HG03354 (cell line): ENCODE results near the gene SORL1.

Source experiments
- ATAC-seq: cut with Tn5 transposase; IDR thresholded peaks from one replicate; pipeline ENCODE4 v1.9.1; 2021; ENCODE audit warnings: mild to moderate bottlenecking; ENCODE audit not compliant: unreplicated experiment, poor library complexity, severe bottlenecking

The SORL1 gene

GRCh38 chr11:121572571-121573059 lies 120.5 kb downstream of the SORL1 start:
- ATAC-seq, result no peak

- no peak for ATAC-seq
These were observed 122.7 kb downstream of the SORL1 start for GRCh38 chr11:121574801-121575200.

- ATAC-seq, result peak; percentile 66
These were observed 123.3 kb downstream of the SORL1 start for GRCh38 chr11:121575250-121575962.

GRCh38 chr11:121575963-121576290 lies 123.8 kb downstream of the SORL1 start:
- peak; percentile 42 for ATAC-seq

GRCh38 chr11:121576531-121576930 lies 124.4 kb downstream of the SORL1 start:
- no peak for ATAC-seq

DNA sequence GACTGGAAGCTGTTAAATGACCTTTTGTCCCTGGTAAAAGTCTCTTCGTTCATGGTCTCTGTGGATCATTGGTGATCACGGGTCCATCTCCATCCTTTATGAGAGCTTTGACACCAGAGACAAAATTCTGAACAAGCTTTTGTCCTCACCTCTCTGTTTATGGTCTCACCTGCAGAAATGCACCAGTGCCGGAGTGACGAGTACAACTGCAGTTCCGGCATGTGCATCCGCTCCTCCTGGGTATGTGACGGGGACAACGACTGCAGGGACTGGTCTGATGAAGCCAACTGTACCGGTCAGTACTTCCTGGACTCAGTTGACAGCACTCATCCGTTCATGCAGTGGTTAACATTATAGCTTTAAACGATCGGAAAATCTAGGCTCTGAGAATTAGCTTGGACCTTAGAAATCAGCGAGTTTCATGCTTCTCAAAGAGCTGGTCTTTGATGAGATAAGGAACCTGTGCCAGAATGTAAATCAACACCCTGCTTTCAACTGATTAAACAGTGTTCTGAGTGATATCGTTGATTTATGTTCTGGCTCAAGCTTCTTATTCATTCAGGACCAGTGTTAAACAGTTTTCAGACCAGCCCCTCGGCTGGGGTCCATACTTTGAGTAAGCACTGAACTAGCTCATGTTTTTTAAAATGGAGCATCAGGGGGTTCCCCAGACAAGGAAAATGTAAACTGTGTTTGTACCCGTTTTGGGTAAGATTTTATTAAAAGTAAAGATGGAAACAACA lies 125.2 kb downstream of the SORL1 start:
- ATAC-seq, result no peak

GRCh38 chr11:121578251-121578976 lies 126.3 kb downstream of the SORL1 start:
- no peak for ATAC-seq

DNA sequence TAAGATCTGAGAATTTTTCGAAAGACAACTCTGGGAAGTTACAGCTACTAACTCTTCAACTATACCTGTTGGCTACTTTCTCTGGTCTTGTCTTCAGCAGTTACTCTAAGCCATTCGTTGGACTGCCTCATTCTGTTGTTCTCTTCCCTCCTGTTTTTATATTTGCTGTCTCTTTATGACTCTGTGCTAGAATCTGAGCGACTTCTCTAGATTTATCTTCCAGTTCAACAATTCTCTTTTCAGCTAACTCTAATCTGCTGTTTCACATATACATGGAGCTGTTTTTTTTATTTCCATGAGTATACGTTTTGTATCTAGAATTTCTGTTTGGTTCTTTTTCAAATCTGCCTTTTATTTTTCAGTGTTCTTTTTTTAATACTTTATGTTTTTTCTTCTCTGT lies 128.0 kb downstream of the SORL1 start:
- no peak for ATAC-seq

- ATAC-seq, result no peak
These were observed 129.5 kb downstream of the SORL1 start for GRCh38 chr11:121581607-121582006.

DNA sequence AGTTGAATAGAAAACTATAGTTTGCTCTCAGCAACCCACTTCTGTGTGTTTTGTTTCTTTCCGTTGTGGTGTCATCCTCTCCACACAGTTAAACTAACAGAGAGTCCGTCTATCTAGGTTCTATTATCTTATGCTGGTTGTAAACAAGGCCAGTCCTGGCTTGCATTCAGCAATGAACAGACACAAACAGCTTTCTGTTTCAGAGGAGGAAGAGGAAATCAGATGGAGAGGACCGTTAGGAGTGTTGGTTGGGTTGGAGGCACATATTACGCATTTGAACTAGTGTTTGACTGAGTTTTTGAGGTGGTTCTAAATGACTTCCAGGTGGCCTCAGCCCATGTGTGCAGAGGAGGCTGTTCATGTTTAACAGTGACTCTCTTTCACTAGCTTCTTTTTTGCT lies 130.2 kb downstream of the SORL1 start:
- ATAC-seq, result no peak

- no peak for ATAC-seq
These were observed 131.7 kb downstream of the SORL1 start for GRCh38 chr11:121583825-121584224.

GRCh38 chr11:121586750-121587149 lies 134.6 kb downstream of the SORL1 start:
- ATAC-seq, result no peak

- no peak for ATAC-seq
These were observed 135.1 kb downstream of the SORL1 start for GRCh38 chr11:121587182-121587581.

DNA sequence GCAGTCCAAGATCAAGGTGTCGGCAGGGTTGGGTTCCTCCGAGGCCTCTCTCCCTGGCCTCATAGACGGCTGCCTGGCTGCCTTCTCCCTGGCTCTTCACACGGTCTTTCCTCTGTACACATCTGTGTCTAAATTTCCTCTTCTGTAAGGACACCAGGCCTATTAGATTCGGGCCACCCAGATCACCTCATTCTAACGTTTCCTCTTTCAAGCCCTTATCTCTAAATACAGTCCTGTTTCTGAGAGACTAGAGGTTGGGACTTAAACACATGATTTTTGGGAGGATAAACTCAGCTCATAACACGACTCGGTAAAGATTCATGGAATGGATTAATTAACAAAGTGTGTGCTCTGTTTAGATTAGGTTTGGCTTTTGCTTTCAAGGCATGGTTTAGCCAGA lies 136.6 kb downstream of the SORL1 start:
- ATAC-seq, result no peak

- ATAC-seq, result peak; percentile 82
These were observed 137.9 kb downstream of the SORL1 start for GRCh38 chr11:121589946-121590537.

- ATAC-seq, result no peak
These were observed 138.8 kb downstream of the SORL1 start for GRCh38 chr11:121590772-121591404.

- peak; percentile 45 for ATAC-seq
These were observed 139.4 kb downstream of the SORL1 start for GRCh38 chr11:121591405-121592033.

GRCh38 chr11:121592708-121593107 lies 140.6 kb downstream of the SORL1 start:
- no peak for ATAC-seq

GRCh38 chr11:121595717-121596161 lies 143.6 kb downstream of the SORL1 start:
- no peak for ATAC-seq
